NCI-H510A (cell line): ENCODE measurements around the gene BLOC1S4.
"Not testable (repeated sequence)": the region's sequence is repeated elsewhere in the genome, so short reads cannot be mapped to it uniquely, and the experiment has no call there.

Experiments
- DNase-seq: peaks from one replicate; lab custom pipeline; 2025; lab: John Stamatoyannopoulos, UW

BLOC1S4 gene

GRCh38 chr4:6718932-6719610 is 3.1 kb downstream of the BLOC1S4 start:
- DNase-seq: no peak

- no peak for DNase-seq
Measured at GRCh38 chr4:6719611-6720179, 3.7 kb downstream of the BLOC1S4 start.

- no peak for DNase-seq
Measured at GRCh38 chr4:6720202-6720699, 4.3 kb downstream of the BLOC1S4 start.

GRCh38 chr4:6721121-6721520 is 5.1 kb downstream of the BLOC1S4 start:
- DNase-seq: no peak

GRCh38 chr4:6722891-6723290 is 6.9 kb downstream of the BLOC1S4 start:
- DNase-seq: no peak

GRCh38 chr4:6723851-6724250 is 7.9 kb downstream of the BLOC1S4 start:
- DNase-seq: no peak

- DNase-seq: no peak
Measured at GRCh38 chr4:6724421-6725111, 8.6 kb downstream of the BLOC1S4 start.

- not testable (repeated sequence) for DNase-seq
Measured at GRCh38 chr4:6725427-6725961, 9.5 kb downstream of the BLOC1S4 start.

- DNase-seq: no peak
Measured at GRCh38 chr4:6727081-6727942, 11.3 kb downstream of the BLOC1S4 start.

GRCh38 chr4:6727943-6728250 is 11.9 kb downstream of the BLOC1S4 start:
- DNase-seq: no peak

- DNase-seq: no peak
Measured at GRCh38 chr4:6728320-6729029, 12.5 kb downstream of the BLOC1S4 start.

- DNase-seq: no peak
Measured at GRCh38 chr4:6730603-6731317, 14.8 kb downstream of the BLOC1S4 start.

- no peak for DNase-seq
Measured at GRCh38 chr4:6731318-6731675, 15.3 kb downstream of the BLOC1S4 start.

GRCh38 chr4:6731780-6732179 is 15.8 kb downstream of the BLOC1S4 start:
- no peak for DNase-seq

GRCh38 chr4:6732441-6733357 is 16.7 kb downstream of the BLOC1S4 start:
- no peak for DNase-seq

GRCh38 chr4:6733358-6734164 is 17.6 kb downstream of the BLOC1S4 start:
- no peak for DNase-seq

- DNase-seq: no peak
Measured at GRCh38 chr4:6734165-6734786, 18.3 kb downstream of the BLOC1S4 start.

- DNase-seq: no peak
Measured at GRCh38 chr4:6739920-6740319, 23.9 kb downstream of the BLOC1S4 start.

- DNase-seq: no peak
Measured at GRCh38 chr4:6740347-6740746, 24.4 kb downstream of the BLOC1S4 start.
